ENCODE data around the gene FAM83E.

DNA sequence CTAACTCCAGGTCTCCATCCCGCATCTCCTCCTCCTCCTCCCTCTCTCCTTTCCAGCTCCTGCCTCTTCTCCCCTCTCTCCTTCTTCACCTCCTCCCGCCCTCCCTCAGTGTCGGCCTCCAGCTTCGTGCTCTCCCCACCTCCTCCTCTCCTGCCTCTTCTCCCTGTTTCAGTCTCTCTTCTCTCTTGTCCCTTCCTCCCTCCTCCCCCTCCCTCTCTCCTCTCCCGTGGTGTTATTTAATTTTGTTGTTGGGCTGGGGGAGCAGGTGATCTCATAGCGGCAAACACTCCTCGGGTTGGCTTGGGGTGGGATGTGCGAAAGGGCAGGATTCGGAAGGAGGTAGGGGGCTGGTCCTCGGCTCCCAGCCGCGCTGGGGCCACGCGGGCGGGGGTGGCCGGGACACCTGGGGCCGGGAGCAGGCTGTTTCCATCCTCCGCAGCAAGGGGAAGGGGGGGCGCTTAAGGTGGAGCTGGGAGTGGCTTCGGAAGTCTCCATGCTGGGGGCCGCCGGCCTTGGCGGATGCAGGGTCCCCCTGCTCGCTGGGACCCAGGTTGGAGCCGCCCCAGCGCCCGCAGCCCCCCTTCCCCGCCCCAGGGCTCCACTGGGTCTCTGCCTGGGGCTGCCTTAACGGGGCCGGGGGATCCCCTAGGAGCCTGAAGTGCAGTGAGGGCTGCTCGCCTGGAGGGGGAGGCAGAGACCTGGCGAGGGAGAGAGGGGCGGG lies 31.3 kb upstream of the FAM83E start, which contains the start of gene CA11:
- TF ChIP-seq, protein P1, sequence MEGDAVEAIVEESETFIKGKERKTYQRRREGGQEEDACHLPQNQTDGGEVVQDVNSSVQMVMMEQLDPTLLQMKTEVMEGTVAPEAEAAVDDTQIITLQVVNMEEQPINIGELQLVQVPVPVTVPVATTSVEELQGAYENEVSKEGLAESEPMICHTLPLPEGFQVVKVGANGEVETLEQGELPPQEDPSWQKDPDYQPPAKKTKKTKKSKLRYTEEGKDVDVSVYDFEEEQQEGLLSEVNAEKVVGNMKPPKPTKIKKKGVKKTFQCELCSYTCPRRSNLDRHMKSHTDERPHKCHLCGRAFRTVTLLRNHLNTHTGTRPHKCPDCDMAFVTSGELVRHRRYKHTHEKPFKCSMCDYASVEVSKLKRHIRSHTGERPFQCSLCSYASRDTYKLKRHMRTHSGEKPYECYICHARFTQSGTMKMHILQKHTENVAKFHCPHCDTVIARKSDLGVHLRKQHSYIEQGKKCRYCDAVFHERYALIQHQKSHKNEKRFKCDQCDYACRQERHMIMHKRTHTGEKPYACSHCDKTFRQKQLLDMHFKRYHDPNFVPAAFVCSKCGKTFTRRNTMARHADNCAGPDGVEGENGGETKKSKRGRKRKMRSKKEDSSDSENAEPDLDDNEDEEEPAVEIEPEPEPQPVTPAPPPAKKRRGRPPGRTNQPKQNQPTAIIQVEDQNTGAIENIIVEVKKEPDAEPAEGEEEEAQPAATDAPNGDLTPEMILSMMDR (IDR thresholded peaks at IDR 0.05; ENCODE audit: insufficient read depth, low read length, poor library complexity, severe bottlenecking): peak; percentile 95
- TF ChIP-seq EZH2phosphoT487 (conservative IDR thresholded peaks at IDR 0.05; ENCODE audit: low read length): no peak
